ENCODE results near the gene A1CF. TPM values are rescaled to one million over a fixed set of nuclear protein-coding genes. Genes with fewer than 3 reads are reported as not detected.

Gene A1CF
- total RNA-seq, 1 experiment from 2014 or later, result 0.03 TPM

DNA sequence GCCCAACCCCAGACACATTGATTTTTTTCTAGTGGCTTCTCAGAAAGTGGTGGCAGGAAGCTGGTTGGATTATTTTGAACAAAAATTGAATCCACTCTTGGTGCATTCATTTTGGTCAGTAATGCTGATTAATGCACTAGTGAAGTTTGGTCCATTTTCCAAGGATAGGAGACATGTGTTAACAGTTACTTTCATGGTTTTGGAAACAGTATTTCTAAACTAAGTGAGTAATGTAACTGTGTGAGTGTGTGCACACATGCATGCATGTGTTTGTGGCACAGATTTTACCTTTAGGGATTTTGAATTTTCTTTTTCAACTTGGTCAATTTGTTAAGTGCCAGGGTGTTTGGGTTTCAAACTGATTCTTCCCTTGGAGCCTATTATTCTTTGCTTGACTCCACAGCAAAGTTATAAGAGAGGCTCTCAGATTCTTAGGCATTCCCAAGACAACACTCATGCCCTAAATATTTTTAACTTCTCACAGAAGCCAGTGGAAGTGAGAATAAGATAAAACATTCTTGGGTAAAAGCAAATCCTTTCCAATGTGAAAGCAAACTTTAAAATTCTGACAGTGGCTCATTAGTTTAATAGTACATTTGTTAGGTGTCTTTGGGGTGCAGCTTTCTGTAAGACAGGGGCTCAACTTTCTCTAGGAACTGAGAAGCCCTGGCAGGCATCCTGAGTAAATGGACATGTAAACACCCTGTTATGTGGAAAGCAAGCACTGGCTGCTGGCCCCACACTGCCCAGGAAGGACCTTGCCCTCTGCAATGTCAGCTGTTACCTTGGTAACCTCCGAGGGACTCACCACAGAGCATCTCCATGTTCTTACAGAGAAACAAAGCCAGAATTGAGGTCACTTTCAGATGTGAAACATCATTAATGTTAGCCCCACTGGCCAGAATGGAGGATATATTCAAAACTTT is 77.3 kb downstream of the A1CF start:
- Histone ChIP-seq H3K27ac (ENCODE audit: low read length) (no peak overlapping the region), H3K9me3 (ENCODE audit: control insufficient read depth, insufficient read depth, low read depth, low read length) (no peaks in the 10 kb centered on the region), H3K36me3 (ENCODE audit: control insufficient read depth, insufficient read depth, low read length) (no peaks in the 10 kb centered on the region), H3K4me1 (ENCODE audit: control insufficient read depth, insufficient read depth, low read length) (no peaks in the 10 kb centered on the region), H3K27me3 (ENCODE audit: control insufficient read depth, insufficient read depth, low read length) (peaks cover 5% of the 10 kb centered on the region), H3K4me3 (ENCODE audit: low read depth in 2 of 2, low read length in 2 of 2) (no peak overlapping the region)
- in situ Hi-C loops (cut with HindIII; ENCODE audit: low pct_unique_long_range_greater_than_20kb, low sequenced_read_pairs), result no loop called here
- TF ChIP-seq, protein P1, sequence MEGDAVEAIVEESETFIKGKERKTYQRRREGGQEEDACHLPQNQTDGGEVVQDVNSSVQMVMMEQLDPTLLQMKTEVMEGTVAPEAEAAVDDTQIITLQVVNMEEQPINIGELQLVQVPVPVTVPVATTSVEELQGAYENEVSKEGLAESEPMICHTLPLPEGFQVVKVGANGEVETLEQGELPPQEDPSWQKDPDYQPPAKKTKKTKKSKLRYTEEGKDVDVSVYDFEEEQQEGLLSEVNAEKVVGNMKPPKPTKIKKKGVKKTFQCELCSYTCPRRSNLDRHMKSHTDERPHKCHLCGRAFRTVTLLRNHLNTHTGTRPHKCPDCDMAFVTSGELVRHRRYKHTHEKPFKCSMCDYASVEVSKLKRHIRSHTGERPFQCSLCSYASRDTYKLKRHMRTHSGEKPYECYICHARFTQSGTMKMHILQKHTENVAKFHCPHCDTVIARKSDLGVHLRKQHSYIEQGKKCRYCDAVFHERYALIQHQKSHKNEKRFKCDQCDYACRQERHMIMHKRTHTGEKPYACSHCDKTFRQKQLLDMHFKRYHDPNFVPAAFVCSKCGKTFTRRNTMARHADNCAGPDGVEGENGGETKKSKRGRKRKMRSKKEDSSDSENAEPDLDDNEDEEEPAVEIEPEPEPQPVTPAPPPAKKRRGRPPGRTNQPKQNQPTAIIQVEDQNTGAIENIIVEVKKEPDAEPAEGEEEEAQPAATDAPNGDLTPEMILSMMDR (IDR thresholded peaks at IDR 0.05), result no peak
- no peak for TF ChIP-seq POLR2AphosphoS5 (IDR thresholded peaks at IDR 0.05; ENCODE audit: low read depth, low read length)
- TF ChIP-seq SIN3A (IDR thresholded peaks at IDR 0.05; ENCODE audit: borderline replicate concordance, insufficient read depth, low read depth, low read length), result no peak
- TF ChIP-seq TCF7L2 (IDR thresholded peaks at IDR 0.05; ENCODE audit: low read depth, low read length), result no peak
- TF ChIP-seq, protein P2, sequence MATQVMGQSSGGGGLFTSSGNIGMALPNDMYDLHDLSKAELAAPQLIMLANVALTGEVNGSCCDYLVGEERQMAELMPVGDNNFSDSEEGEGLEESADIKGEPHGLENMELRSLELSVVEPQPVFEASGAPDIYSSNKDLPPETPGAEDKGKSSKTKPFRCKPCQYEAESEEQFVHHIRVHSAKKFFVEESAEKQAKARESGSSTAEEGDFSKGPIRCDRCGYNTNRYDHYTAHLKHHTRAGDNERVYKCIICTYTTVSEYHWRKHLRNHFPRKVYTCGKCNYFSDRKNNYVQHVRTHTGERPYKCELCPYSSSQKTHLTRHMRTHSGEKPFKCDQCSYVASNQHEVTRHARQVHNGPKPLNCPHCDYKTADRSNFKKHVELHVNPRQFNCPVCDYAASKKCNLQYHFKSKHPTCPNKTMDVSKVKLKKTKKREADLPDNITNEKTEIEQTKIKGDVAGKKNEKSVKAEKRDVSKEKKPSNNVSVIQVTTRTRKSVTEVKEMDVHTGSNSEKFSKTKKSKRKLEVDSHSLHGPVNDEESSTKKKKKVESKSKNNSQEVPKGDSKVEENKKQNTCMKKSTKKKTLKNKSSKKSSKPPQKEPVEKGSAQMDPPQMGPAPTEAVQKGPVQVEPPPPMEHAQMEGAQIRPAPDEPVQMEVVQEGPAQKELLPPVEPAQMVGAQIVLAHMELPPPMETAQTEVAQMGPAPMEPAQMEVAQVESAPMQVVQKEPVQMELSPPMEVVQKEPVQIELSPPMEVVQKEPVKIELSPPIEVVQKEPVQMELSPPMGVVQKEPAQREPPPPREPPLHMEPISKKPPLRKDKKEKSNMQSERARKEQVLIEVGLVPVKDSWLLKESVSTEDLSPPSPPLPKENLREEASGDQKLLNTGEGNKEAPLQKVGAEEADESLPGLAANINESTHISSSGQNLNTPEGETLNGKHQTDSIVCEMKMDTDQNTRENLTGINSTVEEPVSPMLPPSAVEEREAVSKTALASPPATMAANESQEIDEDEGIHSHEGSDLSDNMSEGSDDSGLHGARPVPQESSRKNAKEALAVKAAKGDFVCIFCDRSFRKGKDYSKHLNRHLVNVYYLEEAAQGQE (IDR thresholded peaks at IDR 0.05; ENCODE audit: insufficient read depth in 1 of 2, low read depth in 2 of 2, low read length in 1 of 2), result no peak
- ATAC-seq (no peak), DNase-seq (ENCODE audit: low read depth, low spot score) (no peak)
- CTCF ChIA-PET, result no interaction called here
- BruUV-seq (replicated peaks), result no TSS peak
- intact Hi-C loops (cut with micrococcal nuclease; ENCODE audit: unreplicated experiment), result no loop called here
- POLR2A ChIA-PET, result no interaction called here

DNA sequence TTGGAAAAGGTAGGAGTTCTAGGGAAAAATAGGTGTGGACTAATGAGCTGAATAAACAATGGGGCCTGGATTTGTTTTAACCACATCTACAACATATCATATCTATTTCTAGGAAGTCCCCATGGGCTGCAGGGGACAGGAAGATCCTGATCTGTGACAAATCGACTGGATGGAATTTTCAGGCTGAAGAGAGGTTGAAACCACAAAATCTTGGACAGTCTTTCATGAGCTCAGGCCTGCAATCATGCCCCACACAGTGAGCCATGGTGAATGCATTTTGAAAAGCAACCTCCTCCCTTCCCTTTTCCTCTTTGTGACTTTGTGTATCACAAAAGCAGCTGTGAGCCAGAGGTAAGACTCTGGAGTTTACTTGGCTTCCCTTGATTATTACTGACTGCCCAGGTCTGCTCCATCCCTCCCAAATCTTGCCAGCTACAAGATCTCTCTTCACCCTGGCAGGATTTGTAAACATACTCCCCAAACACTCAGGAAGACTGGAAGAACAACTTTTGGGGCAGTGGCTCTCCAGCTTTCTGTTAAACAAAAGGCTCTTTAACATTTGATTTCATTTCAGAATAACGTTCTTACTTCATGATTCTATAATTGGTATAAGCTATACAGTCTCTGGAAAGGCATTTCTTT is 79.3 kb downstream of the A1CF start:
- in situ Hi-C loops (cut with HindIII; ENCODE audit: low pct_unique_long_range_greater_than_20kb, low sequenced_read_pairs) (no loop called here), intact Hi-C loops (cut with micrococcal nuclease; ENCODE audit: unreplicated experiment) (no loop called here)
- no TSS peak for BruUV-seq (replicated peaks)
- H3K27me3 ChIP-seq (ENCODE audit: control insufficient read depth, insufficient read depth, low read length), result peaks cover 2% of the 10 kb centered on the region; the same call in 1 of the 2 replicates
- no peaks in the 10 kb centered on the region for H3K9me3 ChIP-seq (ENCODE audit: control insufficient read depth, insufficient read depth, low read depth, low read length)
- TF ChIP-seq, protein P2 (IDR thresholded peaks at IDR 0.05; ENCODE audit: insufficient read depth in 1 of 2, low read depth in 2 of 2, low read length in 1 of 2), result no peak
- TF ChIP-seq POLR2AphosphoS5 (IDR thresholded peaks at IDR 0.05; ENCODE audit: low read depth, low read length) (no peak), SIN3A (IDR thresholded peaks at IDR 0.05; ENCODE audit: borderline replicate concordance, insufficient read depth, low read depth, low read length) (no peak)
- TF ChIP-seq, protein P1 (IDR thresholded peaks at IDR 0.05), result no peak
- POLR2A ChIA-PET, result interaction anchor here (0.7 kb wide), 1 partner anchor 1765 kb away, joined by 5 read pairs; no protein-coding TSS in a partner anchor
- H3K4me3 ChIP-seq (ENCODE audit: low read depth in 2 of 2, low read length in 2 of 2), result no peak overlapping the region
- no peak for DNase-seq (ENCODE audit: low read depth, low spot score)
- CTCF ChIA-PET, result no interaction called here
- ATAC-seq, result no peak
- H3K27ac ChIP-seq (ENCODE audit: low read length), result no peak overlapping the region
- no peaks in the 10 kb centered on the region for H3K36me3 ChIP-seq (ENCODE audit: control insufficient read depth, insufficient read depth, low read length)
- H3K4me1 ChIP-seq (ENCODE audit: control insufficient read depth, insufficient read depth, low read length), result no peaks in the 10 kb centered on the region

All from Panc1 (cell line).